ENCODE results near the gene C16orf87.

- TF ChIP-seq CTCF (IDR thresholded peaks at IDR 0.05; ENCODE audit: poor library complexity, severe bottlenecking), result no peak
- TF ChIP-seq SMC3 (conservative IDR thresholded peaks at IDR 0.05; ENCODE audit: poor library complexity), result no peak
- TF ChIP-seq EZH2 (IDR thresholded peaks at IDR 0.05; ENCODE audit: borderline replicate concordance, insufficient read depth, low read length, poor library complexity, severe bottlenecking), result no peak
- no peak for TF ChIP-seq POLR2AphosphoS5 (IDR thresholded peaks at IDR 0.05)
- no peak for TF ChIP-seq EP300 (conservative IDR thresholded peaks at IDR 0.05; ENCODE audit: poor library complexity, severe bottlenecking)
- TF ChIP-seq, protein P1, sequence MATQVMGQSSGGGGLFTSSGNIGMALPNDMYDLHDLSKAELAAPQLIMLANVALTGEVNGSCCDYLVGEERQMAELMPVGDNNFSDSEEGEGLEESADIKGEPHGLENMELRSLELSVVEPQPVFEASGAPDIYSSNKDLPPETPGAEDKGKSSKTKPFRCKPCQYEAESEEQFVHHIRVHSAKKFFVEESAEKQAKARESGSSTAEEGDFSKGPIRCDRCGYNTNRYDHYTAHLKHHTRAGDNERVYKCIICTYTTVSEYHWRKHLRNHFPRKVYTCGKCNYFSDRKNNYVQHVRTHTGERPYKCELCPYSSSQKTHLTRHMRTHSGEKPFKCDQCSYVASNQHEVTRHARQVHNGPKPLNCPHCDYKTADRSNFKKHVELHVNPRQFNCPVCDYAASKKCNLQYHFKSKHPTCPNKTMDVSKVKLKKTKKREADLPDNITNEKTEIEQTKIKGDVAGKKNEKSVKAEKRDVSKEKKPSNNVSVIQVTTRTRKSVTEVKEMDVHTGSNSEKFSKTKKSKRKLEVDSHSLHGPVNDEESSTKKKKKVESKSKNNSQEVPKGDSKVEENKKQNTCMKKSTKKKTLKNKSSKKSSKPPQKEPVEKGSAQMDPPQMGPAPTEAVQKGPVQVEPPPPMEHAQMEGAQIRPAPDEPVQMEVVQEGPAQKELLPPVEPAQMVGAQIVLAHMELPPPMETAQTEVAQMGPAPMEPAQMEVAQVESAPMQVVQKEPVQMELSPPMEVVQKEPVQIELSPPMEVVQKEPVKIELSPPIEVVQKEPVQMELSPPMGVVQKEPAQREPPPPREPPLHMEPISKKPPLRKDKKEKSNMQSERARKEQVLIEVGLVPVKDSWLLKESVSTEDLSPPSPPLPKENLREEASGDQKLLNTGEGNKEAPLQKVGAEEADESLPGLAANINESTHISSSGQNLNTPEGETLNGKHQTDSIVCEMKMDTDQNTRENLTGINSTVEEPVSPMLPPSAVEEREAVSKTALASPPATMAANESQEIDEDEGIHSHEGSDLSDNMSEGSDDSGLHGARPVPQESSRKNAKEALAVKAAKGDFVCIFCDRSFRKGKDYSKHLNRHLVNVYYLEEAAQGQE (IDR thresholded peaks at IDR 0.05; ENCODE audit: borderline replicate concordance), result no peak
- TF ChIP-seq TAF1 (IDR thresholded peaks at IDR 0.05; ENCODE audit: low read depth), result no peak
These were observed 31.8 kb upstream of the C16orf87 start for GRCh38 chr16:46862555-46863447.

Data from neural cell (in vitro differentiated cells).